ENCODE measurements around the gene PIEZO1.
"Not testable (repeated sequence)": the region's sequence is repeated elsewhere in the genome, so short reads cannot be mapped to it uniquely, and the experiment has no call there.

Gene PIEZO1

DNA sequence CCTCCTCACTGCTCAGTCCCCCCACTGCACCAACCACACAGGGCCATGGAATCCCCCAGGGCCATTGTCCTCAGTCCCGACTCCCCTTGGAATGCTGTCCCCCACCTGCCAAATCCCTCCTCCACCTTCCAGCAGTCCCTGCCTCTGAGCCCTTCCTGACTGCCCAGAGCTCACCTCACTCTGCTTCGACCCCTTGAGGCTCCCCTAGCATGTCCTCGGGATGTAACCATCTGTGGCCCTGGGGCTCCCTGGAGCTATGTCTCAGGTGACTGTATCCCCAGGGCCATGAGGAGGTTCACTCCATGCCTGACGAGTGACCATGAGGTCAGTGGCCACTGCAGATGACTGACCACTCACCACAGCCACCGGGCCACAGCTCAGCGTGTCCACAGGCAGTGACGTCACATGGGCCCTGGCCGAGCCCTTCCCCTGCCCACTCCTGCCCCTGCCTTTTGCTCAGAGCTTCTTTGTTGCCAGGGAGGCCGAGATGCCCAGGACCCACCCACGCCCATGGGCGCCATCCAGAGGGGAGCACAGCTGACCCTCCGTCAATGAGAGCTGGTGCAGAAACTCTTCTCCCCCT lies 7.7 kb upstream of the PIEZO1 start:
- peak overlapping the region; percentile 65 for H3K4me3 Mint-ChIP-seq

DNA sequence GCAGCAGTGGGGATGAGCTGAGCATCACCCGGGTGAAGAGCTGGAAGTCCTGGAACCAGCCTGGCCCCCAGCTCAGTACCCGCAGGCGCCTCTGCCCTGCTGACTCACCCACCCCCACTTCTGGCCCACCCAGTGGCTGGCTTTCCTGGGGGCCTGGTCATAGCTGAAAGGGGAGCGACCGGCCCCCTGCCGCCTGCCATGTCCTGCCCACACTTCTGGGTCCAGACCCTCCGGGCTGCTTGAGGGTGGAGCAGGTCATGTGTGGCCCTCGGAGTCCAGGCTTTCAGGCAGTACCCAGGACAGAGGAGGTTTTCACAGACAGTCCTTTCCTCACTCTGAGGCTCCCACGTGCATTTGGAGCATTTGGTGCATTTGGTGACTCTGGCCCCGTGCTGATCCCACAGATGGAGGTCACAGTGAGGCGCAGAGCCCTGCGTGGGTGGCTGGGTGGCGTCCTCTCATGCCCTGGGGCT lies 7.1 kb upstream of the PIEZO1 start:
- Mint-ChIP-seq H3K27ac (ENCODE audit: low read depth) (peak overlapping the region; percentile 76), H3K9me3 (no peaks in the 10 kb centered on the region), H3K4me1 (peaks cover 33% of the 10 kb centered on the region), H3K4me3 (peak overlapping the region; percentile 65), H3K27me3 (no peaks in the 10 kb centered on the region), H3K36me3 (ENCODE audit: insufficient read depth) (peaks cover 4% of the 10 kb centered on the region)
- DNase-seq (ENCODE audit: low spot score in 2 of 2) = no peak
- no peak for ATAC-seq (replicated peaks; ENCODE audit: extremely low read depth, poor library complexity, severe bottlenecking)

More for the DNA sequence above, 7.7 kb upstream of the PIEZO1 start:
- Mint-ChIP-seq H3K9me3 (no peaks in the 10 kb centered on the region), H3K4me1 (peaks cover 33% of the 10 kb centered on the region), H3K27ac (ENCODE audit: low read depth) (no peak overlapping the region), H3K27me3 (no peaks in the 10 kb centered on the region), H3K36me3 (ENCODE audit: insufficient read depth) (peaks cover 4% of the 10 kb centered on the region)
- DNase-seq (ENCODE audit: low spot score in 2 of 2) (no peak), ATAC-seq (replicated peaks; ENCODE audit: extremely low read depth, poor library complexity, severe bottlenecking) (no peak)

DNA sequence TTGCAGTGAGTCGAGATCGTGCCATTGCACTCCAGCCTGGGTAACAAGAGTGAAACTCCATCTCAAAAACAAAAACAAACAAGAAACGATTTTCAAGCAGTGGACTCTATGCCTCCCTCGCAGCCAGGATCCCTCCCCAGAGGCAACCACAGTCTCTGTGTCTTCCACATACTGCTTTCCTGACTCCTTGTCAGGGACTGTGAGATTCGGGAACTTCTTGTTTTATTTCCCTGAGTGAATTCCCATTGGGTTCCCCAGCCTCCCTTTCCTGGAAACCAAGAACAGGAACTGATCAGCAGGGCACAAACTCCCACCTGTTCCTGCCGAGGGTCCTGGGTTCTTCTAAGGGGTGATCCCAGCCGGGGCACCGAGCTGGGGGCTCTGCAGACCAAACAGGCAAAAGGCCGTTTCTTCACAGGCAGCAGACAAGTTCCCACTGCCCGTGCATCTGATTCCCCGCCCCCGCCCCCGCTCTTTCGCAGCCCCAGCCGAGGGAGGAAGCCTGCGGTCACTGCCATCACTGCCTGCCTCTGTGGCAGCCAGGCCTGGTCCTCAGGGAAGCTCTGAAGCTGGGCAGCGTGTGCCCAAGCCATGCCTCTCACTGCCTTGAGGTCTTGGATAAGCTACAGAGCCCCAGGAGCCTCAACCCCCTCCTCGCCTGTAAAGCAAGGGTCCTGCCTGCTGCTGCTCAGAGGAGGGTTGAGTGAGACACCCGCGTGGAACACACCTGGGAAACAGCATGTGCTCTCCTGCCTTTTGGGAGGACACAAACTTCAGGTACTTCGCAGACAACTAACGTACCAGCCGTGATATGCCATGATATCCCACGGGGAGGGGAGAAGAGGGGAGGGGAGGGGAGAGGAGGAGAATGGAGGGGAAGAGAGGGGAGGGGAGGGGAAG lies 5.5 kb upstream of the PIEZO1 start:
- no peak for DNase-seq (ENCODE audit: low spot score in 2 of 2)
- Mint-ChIP-seq H3K4me3 (peak overlapping the region; percentile 68), H3K9me3 (no peaks in the 10 kb centered on the region), H3K4me1 (peaks cover 33% of the 10 kb centered on the region), H3K27ac (ENCODE audit: low read depth) (peak overlapping the region; percentile 76), H3K36me3 (ENCODE audit: insufficient read depth) (peaks cover 4% of the 10 kb centered on the region), H3K27me3 (no peaks in the 10 kb centered on the region)
- peak; percentile 73 for ATAC-seq (replicated peaks; ENCODE audit: extremely low read depth, poor library complexity, severe bottlenecking)

DNA sequence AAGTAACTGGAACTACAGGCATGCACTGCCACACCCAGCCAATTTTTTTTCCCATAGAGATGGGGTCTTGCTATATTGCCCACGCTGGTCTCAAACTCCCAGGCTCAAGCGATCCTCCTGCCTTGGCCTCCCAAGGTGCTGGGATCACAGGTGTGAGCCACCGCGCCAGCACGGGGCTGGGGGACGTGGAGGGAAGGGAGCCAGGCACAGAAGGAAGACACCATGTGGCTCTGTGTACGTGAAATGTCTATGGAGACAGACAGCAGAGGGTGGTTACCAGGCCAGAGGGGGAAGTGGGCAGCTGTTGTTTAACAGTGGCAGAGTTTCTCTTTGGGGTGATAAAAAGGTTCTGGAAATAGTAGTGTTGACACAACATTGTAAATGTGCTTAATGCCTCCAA lies 4.6 kb upstream of the PIEZO1 start:
- DNase-seq (ENCODE audit: low spot score in 2 of 2) = no peak
- ATAC-seq (replicated peaks; ENCODE audit: extremely low read depth, poor library complexity, severe bottlenecking) = no peak

DNA sequence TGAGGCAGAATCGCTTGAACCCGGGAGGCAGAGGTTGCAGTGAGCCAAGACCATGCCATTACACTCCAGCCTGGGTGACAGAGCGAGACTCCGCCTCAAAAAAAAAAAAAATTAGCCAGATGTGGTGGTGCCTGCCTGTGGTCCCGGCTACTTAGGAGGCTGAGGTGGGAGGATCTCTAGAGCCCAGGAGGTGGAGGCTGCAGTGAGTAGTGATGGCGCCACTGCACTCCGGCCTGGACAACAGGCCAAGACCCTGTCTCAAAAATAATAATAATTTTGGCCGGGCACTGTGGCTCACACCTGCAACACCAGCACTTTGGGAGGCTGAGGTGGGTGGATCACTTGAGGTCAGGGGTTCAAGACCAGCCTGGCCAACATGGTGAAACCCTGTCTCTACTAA lies 3.7 kb upstream of the PIEZO1 start:
- not testable (repeated sequence) for H3K9me3 Mint-ChIP-seq
- H3K4me1 Mint-ChIP-seq = peaks cover 25% of the 10 kb centered on the region

More for the DNA sequence above, 4.6 kb upstream of the PIEZO1 start:
- Mint-ChIP-seq H3K4me1 (peaks cover 24% of the 10 kb centered on the region), H3K27me3 (no peaks in the 10 kb centered on the region), H3K4me3 (peak overlapping the region; percentile 68), H3K9me3 (no peaks in the 10 kb centered on the region), H3K27ac (ENCODE audit: low read depth) (peak overlapping the region; percentile 76), H3K36me3 (ENCODE audit: insufficient read depth) (peaks cover 4% of the 10 kb centered on the region)

DNA sequence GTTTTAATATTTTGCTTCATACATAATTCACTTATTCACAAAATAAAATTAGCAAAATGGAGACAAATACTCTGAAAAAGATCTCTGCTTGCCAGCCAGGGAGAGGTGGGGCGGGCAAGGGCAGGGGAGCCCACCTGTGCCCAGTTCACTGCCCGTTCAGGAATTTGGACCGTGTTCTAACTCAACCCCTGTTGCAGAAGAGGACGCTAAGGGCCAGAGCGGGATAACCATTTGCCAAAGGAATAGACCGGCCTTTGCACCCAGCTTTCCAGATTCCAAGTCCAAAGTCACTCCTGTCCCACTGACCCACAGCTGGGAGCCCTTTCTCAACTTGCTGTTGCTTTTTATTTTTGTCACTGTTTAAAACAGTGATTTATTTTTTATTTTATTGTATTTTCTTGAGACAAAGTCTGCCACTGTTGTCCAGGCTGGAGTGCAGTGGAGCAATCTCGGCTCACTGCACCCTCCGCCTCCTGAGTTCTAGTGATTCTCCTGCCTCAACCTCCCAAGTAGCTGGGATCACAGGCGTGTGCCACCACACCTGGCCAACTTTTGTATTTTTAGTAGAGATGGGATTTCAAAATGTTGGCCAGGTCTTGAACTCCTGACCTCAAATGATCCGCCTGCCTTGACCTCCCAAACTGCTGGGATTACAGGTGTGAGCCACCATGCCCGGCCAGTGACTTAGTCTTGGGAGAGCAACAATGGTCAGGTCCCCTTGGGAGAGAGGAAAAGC lies 2.7 kb upstream of the PIEZO1 start:
- ATAC-seq (replicated peaks; ENCODE audit: extremely low read depth, poor library complexity, severe bottlenecking) (no peak), DNase-seq (ENCODE audit: low spot score in 2 of 2) (no peak)
- H3K27me3 Mint-ChIP-seq = no peaks in the 10 kb centered on the region
- no peak overlapping the region for H3K27ac Mint-ChIP-seq (ENCODE audit: low read depth)
- no peak overlapping the region for H3K4me3 Mint-ChIP-seq
- H3K36me3 Mint-ChIP-seq (ENCODE audit: insufficient read depth) = peaks cover 5% of the 10 kb centered on the region
- H3K9me3 Mint-ChIP-seq = no peaks in the 10 kb centered on the region
- H3K4me1 Mint-ChIP-seq = peaks cover 34% of the 10 kb centered on the region

More for the DNA sequence above, 3.7 kb upstream of the PIEZO1 start:
- H3K27me3 Mint-ChIP-seq; H3K27ac Mint-ChIP-seq (ENCODE audit: low read depth); H3K36me3 Mint-ChIP-seq (ENCODE audit: insufficient read depth); DNase-seq (ENCODE audit: low spot score in 2 of 2); ATAC-seq (replicated peaks; ENCODE audit: extremely low read depth, poor library complexity, severe bottlenecking); H3K4me3 Mint-ChIP-seq: not testable (repeated sequence)

DNA sequence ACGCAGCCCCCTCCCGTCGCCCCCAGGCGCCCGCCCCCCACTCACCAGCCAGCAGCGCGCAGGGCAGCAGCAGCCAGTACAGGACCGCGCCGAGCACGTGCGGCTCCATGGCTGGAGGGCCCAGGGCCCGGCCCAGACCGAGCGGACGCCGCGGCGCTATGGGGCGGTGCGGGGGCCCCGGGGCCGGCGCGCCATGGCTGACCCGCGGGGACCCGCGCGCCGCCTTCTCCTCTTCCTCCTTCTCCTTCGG lies 239 bp downstream of the PIEZO1 start:
- peaks cover 10% of the 10 kb centered on the region for H3K36me3 Mint-ChIP-seq (ENCODE audit: insufficient read depth)
- no peaks in the 10 kb centered on the region for H3K9me3 Mint-ChIP-seq
- H3K4me3 Mint-ChIP-seq = peak overlapping the region; percentile 71
- no peaks in the 10 kb centered on the region for H3K27me3 Mint-ChIP-seq
- peak; percentile 2 for ATAC-seq (replicated peaks; ENCODE audit: extremely low read depth, poor library complexity, severe bottlenecking)
- peaks cover 45% of the 10 kb centered on the region for H3K4me1 Mint-ChIP-seq
- H3K27ac Mint-ChIP-seq (ENCODE audit: low read depth) = no peak overlapping the region
- DNase-seq (ENCODE audit: low spot score in 2 of 2) = no peak

DNA sequence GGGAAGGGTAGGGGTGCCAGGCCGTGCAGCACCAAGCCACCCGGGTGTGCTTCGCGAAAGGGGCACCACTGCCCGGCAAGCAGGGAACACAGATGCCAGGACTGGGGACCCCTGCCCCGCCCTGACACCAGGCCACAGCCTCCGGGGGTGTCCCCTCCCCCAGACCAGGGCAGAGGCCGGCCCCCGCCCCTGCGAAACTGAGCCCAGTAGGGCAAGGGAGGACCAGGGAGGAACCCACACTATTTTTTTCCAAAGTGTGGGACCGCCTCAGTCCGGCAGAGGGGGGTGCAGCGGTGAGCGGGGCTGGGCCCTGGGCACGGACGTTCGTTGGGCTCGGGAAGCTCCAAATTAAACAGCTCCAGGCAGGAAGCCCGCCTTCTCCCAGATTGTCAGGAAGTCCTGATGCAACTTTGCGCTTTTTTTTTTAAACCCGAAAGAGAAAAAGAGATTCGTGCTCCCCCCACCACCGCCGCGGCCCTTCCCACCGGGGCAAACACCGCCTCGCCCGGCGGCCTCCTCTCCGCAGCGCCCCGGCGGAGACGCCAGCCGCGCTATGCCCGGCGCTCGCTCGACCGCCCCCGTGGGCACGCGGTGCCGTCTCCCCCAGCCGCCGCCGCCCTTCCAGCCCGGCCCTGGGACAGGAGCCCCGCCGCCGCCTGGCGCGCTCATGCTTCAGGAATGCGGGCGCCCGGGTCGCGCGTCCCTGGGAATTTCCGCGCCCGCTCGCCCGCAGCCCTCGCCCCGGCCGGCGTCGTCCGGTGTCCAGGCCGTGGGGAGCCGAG lies 755 bp downstream of the PIEZO1 start:
- H3K4me1 Mint-ChIP-seq = peaks cover 44% of the 10 kb centered on the region
- ATAC-seq (replicated peaks; ENCODE audit: extremely low read depth, poor library complexity, severe bottlenecking) (no peak), DNase-seq (ENCODE audit: low spot score in 2 of 2) (no peak)
- peaks cover 10% of the 10 kb centered on the region for H3K36me3 Mint-ChIP-seq (ENCODE audit: insufficient read depth)
- H3K9me3 Mint-ChIP-seq = no peaks in the 10 kb centered on the region
- H3K4me3 Mint-ChIP-seq = peak overlapping the region; percentile 71
- H3K27me3 Mint-ChIP-seq = no peaks in the 10 kb centered on the region
- peak overlapping the region; percentile 86 for H3K27ac Mint-ChIP-seq (ENCODE audit: low read depth)

DNA sequence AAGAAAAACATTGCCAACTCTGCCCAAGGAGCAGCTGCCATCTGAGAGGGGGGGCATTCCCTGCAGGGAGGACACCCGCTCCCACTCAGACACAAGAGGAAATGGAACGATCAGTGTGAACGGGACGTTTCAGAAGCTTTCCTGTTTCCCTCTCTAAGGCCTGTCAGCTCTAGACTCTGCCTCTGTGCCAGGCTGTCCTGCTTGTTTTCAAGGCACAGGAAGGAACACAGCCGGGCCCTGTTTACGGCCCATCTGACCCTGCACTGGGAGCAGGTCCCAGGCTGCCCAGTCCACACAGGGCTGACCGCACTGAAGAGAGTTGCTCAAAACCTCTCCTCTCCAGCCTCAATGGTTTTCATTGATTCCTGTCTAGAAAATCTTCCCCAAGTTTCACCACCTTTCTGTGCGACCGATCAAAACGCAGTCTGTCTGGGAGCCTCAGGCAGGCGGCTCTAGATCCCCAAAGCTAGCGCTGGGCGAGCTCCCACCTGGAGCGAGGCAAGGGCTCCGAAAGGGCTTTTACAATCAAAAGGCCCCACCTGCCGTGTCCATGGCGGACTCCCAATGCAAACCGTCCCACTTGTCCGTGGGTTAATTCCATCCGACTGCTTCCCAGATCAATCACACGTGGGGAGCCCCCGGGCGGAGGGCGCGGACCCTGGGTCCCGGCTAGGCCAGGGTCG lies 1.5 kb downstream of the PIEZO1 start:
- Mint-ChIP-seq H3K9me3 (no peaks in the 10 kb centered on the region), H3K27ac (ENCODE audit: low read depth) (peak overlapping the region; percentile 86), H3K27me3 (no peaks in the 10 kb centered on the region), H3K4me1 (peaks cover 45% of the 10 kb centered on the region), H3K4me3 (peak overlapping the region; percentile 71), H3K36me3 (ENCODE audit: insufficient read depth) (peaks cover 10% of the 10 kb centered on the region)
- DNase-seq (ENCODE audit: low spot score in 2 of 2) (no peak), ATAC-seq (replicated peaks; ENCODE audit: extremely low read depth, poor library complexity, severe bottlenecking) (no peak)

DNA sequence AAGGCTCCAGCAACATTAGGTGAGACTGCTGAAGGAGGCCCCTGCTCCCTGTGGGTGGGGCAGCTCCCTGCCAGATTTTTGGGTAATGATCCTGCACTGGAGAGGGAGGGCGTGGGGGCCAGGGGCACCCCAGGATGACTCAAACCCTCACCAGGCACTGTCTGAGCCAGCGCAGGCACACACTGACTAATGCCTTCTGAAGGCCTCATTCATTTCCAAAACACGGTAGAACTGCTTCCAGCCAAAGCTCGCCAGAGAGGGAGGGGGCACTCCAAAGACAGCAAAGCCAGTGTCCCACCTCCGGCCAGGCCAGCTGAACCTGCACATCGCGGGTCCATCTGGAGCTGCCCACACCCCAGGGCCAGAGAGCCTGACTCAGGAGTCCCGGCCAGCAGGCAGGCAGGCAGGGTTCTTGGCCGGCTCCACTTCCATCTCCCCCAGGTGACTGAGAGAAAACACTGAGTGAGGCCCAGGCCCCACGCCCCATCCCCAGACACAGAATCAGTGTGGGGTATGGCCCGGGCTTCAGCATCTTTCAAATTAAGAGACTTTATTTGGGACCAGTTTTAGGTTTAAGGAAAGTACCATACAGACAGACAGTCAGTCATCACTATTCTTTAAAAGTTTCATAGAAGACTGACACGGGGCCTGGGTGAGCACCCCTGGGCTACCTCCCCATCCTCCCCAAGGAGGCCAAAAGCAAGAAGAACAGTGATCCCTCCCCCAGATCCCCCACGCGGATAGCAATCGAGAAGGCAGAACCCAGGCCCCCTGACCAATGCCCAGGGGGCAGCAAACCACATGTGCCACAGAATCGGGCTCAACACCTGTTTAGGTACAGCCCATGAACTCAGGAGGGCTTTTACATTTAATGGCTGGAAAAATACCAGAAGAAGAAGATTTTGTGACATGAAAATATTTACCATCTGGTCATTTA lies 2.3 kb downstream of the PIEZO1 start:
- Mint-ChIP-seq H3K4me1 (peaks cover 53% of the 10 kb centered on the region), H3K27me3 (no peaks in the 10 kb centered on the region), H3K36me3 (ENCODE audit: insufficient read depth) (peaks cover 10% of the 10 kb centered on the region), H3K4me3 (peak overlapping the region; percentile 71), H3K27ac (ENCODE audit: low read depth) (peak overlapping the region; percentile 86), H3K9me3 (no peaks in the 10 kb centered on the region)
- DNase-seq (ENCODE audit: low spot score in 2 of 2) = no peak
- ATAC-seq (replicated peaks; ENCODE audit: extremely low read depth, poor library complexity, severe bottlenecking) = no peak

Measured in central memory CD8-positive, alpha-beta T cell (primary cell).